ENCODE data around the gene RABGAP1L. TPM values are rescaled to one million over a fixed set of nuclear protein-coding genes. Genes with fewer than 3 reads are reported as not detected.

Gene RABGAP1L
- total and polyA plus RNA-seq, 2 donors (not counting 3 experiments of a cell fraction or from before 2014, with no cell fraction given), result 6.4 to 22.2 TPM

DNA sequence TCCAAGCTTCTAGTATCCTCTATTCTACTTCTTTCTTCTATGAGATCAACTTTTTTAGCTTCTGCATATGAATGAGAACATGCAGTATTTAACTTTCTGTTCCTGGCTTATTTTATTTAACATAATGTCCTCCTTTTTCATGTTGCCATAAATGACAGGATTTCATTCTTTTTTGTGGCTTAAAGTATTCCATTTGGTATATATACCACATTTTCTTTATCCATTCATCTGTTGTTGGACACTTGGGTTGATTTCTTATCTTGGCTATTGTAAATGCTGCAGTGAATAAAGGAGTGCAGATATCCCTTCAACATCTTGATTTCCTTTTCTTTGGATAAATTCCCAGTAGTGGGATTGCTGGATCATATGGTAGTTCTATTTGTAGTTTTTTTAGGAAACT is 498.1 kb downstream of the RABGAP1L start:
- TF ChIP-seq POLR2AphosphoS5 (IDR thresholded peaks at IDR 0.05; ENCODE audit: insufficient read depth, low read depth, low read length), result no peak
- no peak for TF ChIP-seq POLR2A (IDR thresholded peaks at IDR 0.05; ENCODE audit: low read depth, low read length)
- TF ChIP-seq EZH2 (IDR thresholded peaks at IDR 0.05; ENCODE audit: borderline replicate concordance, low read depth, low read length, severe bottlenecking), result no peak
- TF ChIP-seq FOS (IDR thresholded peaks at IDR 0.05; ENCODE audit: borderline replicate concordance, insufficient read depth, low read length), result no peak
- TF ChIP-seq, protein P1, sequence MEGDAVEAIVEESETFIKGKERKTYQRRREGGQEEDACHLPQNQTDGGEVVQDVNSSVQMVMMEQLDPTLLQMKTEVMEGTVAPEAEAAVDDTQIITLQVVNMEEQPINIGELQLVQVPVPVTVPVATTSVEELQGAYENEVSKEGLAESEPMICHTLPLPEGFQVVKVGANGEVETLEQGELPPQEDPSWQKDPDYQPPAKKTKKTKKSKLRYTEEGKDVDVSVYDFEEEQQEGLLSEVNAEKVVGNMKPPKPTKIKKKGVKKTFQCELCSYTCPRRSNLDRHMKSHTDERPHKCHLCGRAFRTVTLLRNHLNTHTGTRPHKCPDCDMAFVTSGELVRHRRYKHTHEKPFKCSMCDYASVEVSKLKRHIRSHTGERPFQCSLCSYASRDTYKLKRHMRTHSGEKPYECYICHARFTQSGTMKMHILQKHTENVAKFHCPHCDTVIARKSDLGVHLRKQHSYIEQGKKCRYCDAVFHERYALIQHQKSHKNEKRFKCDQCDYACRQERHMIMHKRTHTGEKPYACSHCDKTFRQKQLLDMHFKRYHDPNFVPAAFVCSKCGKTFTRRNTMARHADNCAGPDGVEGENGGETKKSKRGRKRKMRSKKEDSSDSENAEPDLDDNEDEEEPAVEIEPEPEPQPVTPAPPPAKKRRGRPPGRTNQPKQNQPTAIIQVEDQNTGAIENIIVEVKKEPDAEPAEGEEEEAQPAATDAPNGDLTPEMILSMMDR (IDR thresholded peaks at IDR 0.05; ENCODE audit: extremely low read depth in 1 of 2, insufficient read depth in 1 of 2, low read depth in 1 of 2, low read length in 2 of 2), result no peak
- no peak for TF ChIP-seq JUN (IDR thresholded peaks at IDR 0.05; ENCODE audit: borderline replicate concordance, insufficient read depth, insufficient read length, low read depth)
- no peak for TF ChIP-seq GATA2 (IDR thresholded peaks at IDR 0.05; ENCODE audit: insufficient read depth, insufficient read length, low read depth, low read length)
- TF ChIP-seq, protein P2, sequence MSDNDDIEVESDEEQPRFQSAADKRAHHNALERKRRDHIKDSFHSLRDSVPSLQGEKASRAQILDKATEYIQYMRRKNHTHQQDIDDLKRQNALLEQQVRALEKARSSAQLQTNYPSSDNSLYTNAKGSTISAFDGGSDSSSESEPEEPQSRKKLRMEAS (IDR thresholded peaks at IDR 0.05; ENCODE audit: insufficient read depth, insufficient read length), result no peak
- no peak for TF ChIP-seq MYC (IDR thresholded peaks at IDR 0.05; ENCODE audit: low read depth, low read length)
- Histone ChIP-seq H3K9me3 (replicated peaks; ENCODE audit: control insufficient read depth, insufficient read depth, low read length) (no peaks in the 10 kb centered on the region), H3K9me1 (replicated peaks; ENCODE audit: control insufficient read depth, extremely low read depth, insufficient read depth, low read length) (no peaks in the 10 kb centered on the region), H3K27me3 (ENCODE audit: control insufficient read depth in 2 of 2, insufficient read depth in 2 of 2, low read length in 2 of 2) (no peaks in the 10 kb centered on the region), H3K27ac (ENCODE audit: insufficient read depth, low read depth, low read length) (no peak overlapping the region), H3K4me1 (ENCODE audit: control insufficient read depth, extremely low read depth, insufficient read depth, low read length) (no peaks in the 10 kb centered on the region), H3K4me3 (replicated peaks in 1 of 3; ENCODE audit: insufficient read depth in 1 of 3, low read depth in 1 of 3, low read length in 3 of 3) (no peak overlapping the region), H3K79me2 (ENCODE audit: control insufficient read depth, insufficient read depth, low read length) (no peaks in the 10 kb centered on the region), H3K36me3 (ENCODE audit: control insufficient read depth in 2 of 2, extremely low read depth in 1 of 2, insufficient read depth in 2 of 2, low read length in 2 of 2) (no peaks in the 10 kb centered on the region), H4K20me1 (replicated peaks; ENCODE audit: control insufficient read depth, extremely low read depth, insufficient read depth, low read length) (no peaks in the 10 kb centered on the region), H3K4me2 (ENCODE audit: insufficient read depth, low read length) (no peak overlapping the region), H2AFZ (ENCODE audit: low read depth, low read length) (no peak overlapping the region), H3K9ac (replicated peaks; ENCODE audit: extremely low read depth, insufficient read depth, low read length) (no peak overlapping the region)
- BruUV-seq (replicated peaks), result no TSS peak
- POLR2A ChIA-PET, result no interaction called here
- CTCF ChIA-PET, result interaction anchor here (0.7 kb wide), 1 partner anchor 17 kb away, joined by 3 read pairs; no protein-coding TSS in a partner anchor
- FAIRE-seq (no peak), DNase-seq (ENCODE audit: low read depth, low spot score) (no peak)
- intact Hi-C loops (cut with micrococcal nuclease) (no loop called here), dilution Hi-C loops (cut with MboI; ENCODE audit: extremely low pct_ligation_motif_present, low sequenced_read_pairs) (no loop called here)

All from endothelial cell of umbilical vein (primary cell).